Ishikawa (cell line): ENCODE data around the gene CYP8B1.

Experiments
- CREB1 ChIP-seq: IDR thresholded peaks from 2 replicates; pipeline ENCODE4 v1.6.1; 2012; ENCODE audit warnings: low read depth
- EGR1 ChIP-seq: IDR thresholded peaks from 2 replicates; pipeline ENCODE4 v1.6.1; 2012
- EP300 ChIP-seq: IDR thresholded peaks from 2 replicates; pipeline ENCODE4 v1.6.1; 2012; ENCODE audit warnings: borderline replicate concordance
- RAD21 ChIP-seq: IDR thresholded peaks from 2 replicates; pipeline ENCODE4 v1.6.1; 2012; ENCODE audit warnings: low read depth
- TAF1 ChIP-seq: IDR thresholded peaks from 2 replicates; pipeline ENCODE4 v1.6.1; 2012; ENCODE audit warnings: low read depth, mild to moderate bottlenecking
- TCF12 ChIP-seq: IDR thresholded peaks from 2 replicates; pipeline ENCODE4 v1.6.1; 2012; ENCODE audit warnings: low read depth
- TF ChIP-seq, protein P1 (sequence below): IDR thresholded peaks from 2 replicates; pipeline ENCODE4 v1.6.1; 2012
- TF ChIP-seq, protein P2 (sequence below): IDR thresholded peaks from 2 replicates; pipeline ENCODE4 v1.6.1; 2012; ENCODE audit warnings: low read depth, mild to moderate bottlenecking
- TF ChIP-seq, protein P3 (sequence below): IDR thresholded peaks from 2 replicates; pipeline ENCODE4 v1.6.1; 2012

DNA sequence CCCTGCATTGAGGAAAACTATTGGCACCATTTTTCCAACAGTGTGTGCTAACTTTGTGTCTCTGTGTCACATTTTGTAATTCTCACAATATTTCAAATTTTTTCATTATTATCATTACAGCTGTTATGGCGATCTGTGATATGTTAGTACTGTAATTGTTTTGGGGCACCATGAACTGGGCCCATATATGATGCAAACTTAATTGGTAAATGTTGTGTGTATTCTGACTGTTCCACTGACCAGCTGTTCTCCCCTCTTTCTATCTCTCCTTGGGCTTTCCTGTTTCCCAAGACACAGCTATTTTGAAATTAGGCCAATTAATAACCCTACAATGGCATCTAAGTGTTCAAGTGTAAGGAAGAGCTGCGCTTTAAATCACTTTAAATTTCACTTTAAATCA, 2.2 kb upstream of the CYP8B1 start:
- TF ChIP-seq EGR1 (no peak), TCF12 (no peak), RAD21 (no peak), TAF1 (no peak), EP300 (no peak), CREB1 (no peak)
- TF ChIP-seq, protein P1, sequence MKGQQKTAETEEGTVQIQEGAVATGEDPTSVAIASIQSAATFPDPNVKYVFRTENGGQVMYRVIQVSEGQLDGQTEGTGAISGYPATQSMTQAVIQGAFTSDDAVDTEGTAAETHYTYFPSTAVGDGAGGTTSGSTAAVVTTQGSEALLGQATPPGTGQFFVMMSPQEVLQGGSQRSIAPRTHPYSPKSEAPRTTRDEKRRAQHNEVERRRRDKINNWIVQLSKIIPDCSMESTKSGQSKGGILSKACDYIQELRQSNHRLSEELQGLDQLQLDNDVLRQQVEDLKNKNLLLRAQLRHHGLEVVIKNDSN, result no peak
- TF ChIP-seq, protein P2, sequence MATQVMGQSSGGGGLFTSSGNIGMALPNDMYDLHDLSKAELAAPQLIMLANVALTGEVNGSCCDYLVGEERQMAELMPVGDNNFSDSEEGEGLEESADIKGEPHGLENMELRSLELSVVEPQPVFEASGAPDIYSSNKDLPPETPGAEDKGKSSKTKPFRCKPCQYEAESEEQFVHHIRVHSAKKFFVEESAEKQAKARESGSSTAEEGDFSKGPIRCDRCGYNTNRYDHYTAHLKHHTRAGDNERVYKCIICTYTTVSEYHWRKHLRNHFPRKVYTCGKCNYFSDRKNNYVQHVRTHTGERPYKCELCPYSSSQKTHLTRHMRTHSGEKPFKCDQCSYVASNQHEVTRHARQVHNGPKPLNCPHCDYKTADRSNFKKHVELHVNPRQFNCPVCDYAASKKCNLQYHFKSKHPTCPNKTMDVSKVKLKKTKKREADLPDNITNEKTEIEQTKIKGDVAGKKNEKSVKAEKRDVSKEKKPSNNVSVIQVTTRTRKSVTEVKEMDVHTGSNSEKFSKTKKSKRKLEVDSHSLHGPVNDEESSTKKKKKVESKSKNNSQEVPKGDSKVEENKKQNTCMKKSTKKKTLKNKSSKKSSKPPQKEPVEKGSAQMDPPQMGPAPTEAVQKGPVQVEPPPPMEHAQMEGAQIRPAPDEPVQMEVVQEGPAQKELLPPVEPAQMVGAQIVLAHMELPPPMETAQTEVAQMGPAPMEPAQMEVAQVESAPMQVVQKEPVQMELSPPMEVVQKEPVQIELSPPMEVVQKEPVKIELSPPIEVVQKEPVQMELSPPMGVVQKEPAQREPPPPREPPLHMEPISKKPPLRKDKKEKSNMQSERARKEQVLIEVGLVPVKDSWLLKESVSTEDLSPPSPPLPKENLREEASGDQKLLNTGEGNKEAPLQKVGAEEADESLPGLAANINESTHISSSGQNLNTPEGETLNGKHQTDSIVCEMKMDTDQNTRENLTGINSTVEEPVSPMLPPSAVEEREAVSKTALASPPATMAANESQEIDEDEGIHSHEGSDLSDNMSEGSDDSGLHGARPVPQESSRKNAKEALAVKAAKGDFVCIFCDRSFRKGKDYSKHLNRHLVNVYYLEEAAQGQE, result no peak
- TF ChIP-seq, protein P3, sequence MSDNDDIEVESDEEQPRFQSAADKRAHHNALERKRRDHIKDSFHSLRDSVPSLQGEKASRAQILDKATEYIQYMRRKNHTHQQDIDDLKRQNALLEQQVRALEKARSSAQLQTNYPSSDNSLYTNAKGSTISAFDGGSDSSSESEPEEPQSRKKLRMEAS, result no peak
